GM18517 (cell line): ENCODE measurements around the gene OTUD7B.
"Not testable (repeated sequence)": the region's sequence is repeated elsewhere in the genome, so short reads cannot be mapped to it uniquely, and the experiment has no call there.

Source experiments
- ATAC-seq: cut with Tn5 transposase; IDR thresholded peaks from one replicate; pipeline ENCODE4 v1.9.1; 2021; ENCODE audit warnings: mild to moderate bottlenecking, moderate library complexity; ENCODE audit not compliant: unreplicated experiment

Gene OTUD7B

GRCh38 chr1:149962039-149962647 lies 48.4 kb downstream of the OTUD7B start:
- no peak for ATAC-seq

GRCh38 chr1:149957548-149957947 lies 53.0 kb downstream of the OTUD7B start:
- not testable (repeated sequence) for ATAC-seq

GRCh38 chr1:149949911-149950310 lies 60.6 kb downstream of the OTUD7B start:
- no peak for ATAC-seq

GRCh38 chr1:149945206-149945605 lies 65.3 kb downstream of the OTUD7B start:
- no peak for ATAC-seq

GRCh38 chr1:149942885-149943284 lies 67.6 kb downstream of the OTUD7B start:
- ATAC-seq = no peak

- no peak for ATAC-seq
Measured at GRCh38 chr1:149942207-149942606, 68.3 kb downstream of the OTUD7B start.

GRCh38 chr1:149940427-149940826 lies 70.1 kb downstream of the OTUD7B start:
- no peak for ATAC-seq

GRCh38 chr1:149938668-149939003 lies 71.9 kb downstream of the OTUD7B start:
- not testable (repeated sequence) for ATAC-seq

GRCh38 chr1:149937759-149938158 lies 72.8 kb downstream of the OTUD7B start:
- ATAC-seq = no peak

- ATAC-seq = no peak
Measured at GRCh38 chr1:149936992-149937705, 73.4 kb downstream of the OTUD7B start.

- no peak for ATAC-seq
Measured at GRCh38 chr1:149936170-149936991, 74.1 kb downstream of the OTUD7B start, which contains the start of gene MTMR11. MTMR11 (minus strand) TSS chr1:149936879; CDS start chr1:149936647, 232 bp downstream.

- no peak for ATAC-seq
Measured at GRCh38 chr1:149934356-149934755, 76.2 kb downstream of the OTUD7B start.

GRCh38 chr1:149933208-149933607 lies 77.3 kb downstream of the OTUD7B start:
- no peak for ATAC-seq

GRCh38 chr1:149932474-149932873 lies 78.1 kb downstream of the OTUD7B start:
- ATAC-seq = no peak

- ATAC-seq = no peak
Measured at GRCh38 chr1:149931212-149931790, 79.2 kb downstream of the OTUD7B start.

GRCh38 chr1:149929856-149930255 lies 80.7 kb downstream of the OTUD7B start:
- no peak for ATAC-seq

- ATAC-seq = no peak
Measured at GRCh38 chr1:149928401-149928724, 82.2 kb downstream of the OTUD7B start.

GRCh38 chr1:149927563-149928400 lies 82.7 kb downstream of the OTUD7B start, which contains the start of gene SF3B4:
SF3B4 (minus strand) TSS chr1:149927803; CDS start chr1:149927759, 44 bp downstream.
- peak; percentile 86 for ATAC-seq

- ATAC-seq = no peak
Measured at GRCh38 chr1:149927056-149927562, 83.4 kb downstream of the OTUD7B start.

GRCh38 chr1:149926296-149926695 lies 84.2 kb downstream of the OTUD7B start:
- no peak for ATAC-seq
